Ishikawa (cell line): ENCODE measurements around the gene DHRS1.

Experiments
- CEBPB ChIP-seq: IDR thresholded peaks from 2 replicates; pipeline ENCODE4 v1.6.1; 2012
- CREB1 ChIP-seq: IDR thresholded peaks from 2 replicates; pipeline ENCODE4 v1.6.1; 2012; ENCODE audit warnings: low read depth
- EGR1 ChIP-seq: IDR thresholded peaks from 2 replicates; pipeline ENCODE4 v1.6.1; 2012
- EP300 ChIP-seq: IDR thresholded peaks from 2 replicates; pipeline ENCODE4 v1.6.1; 2012; ENCODE audit warnings: borderline replicate concordance
- FOXM1 ChIP-seq: IDR thresholded peaks from 2 replicates; pipeline ENCODE4 v1.6.1; 2012; ENCODE audit warnings: low read depth, borderline replicate concordance
- NFIC ChIP-seq: IDR thresholded peaks from 2 replicates; pipeline ENCODE4 v1.6.1; 2012
- RAD21 ChIP-seq: IDR thresholded peaks from 2 replicates; pipeline ENCODE4 v1.6.1; 2012; ENCODE audit warnings: low read depth
- TAF1 ChIP-seq: IDR thresholded peaks from 2 replicates; pipeline ENCODE4 v1.6.1; 2012; ENCODE audit warnings: low read depth, mild to moderate bottlenecking
- TEAD4 ChIP-seq: IDR thresholded peaks from 2 replicates; pipeline ENCODE4 v1.6.1; 2012
- YY1 ChIP-seq: IDR thresholded peaks from 2 replicates; pipeline ENCODE4 v1.6.1; 2012; ENCODE audit warnings: low read depth
- ZBTB7A ChIP-seq: IDR thresholded peaks from 2 replicates; pipeline ENCODE4 v1.6.1; 2012; ENCODE audit warnings: low read depth
- TF ChIP-seq, protein P1 (sequence below): IDR thresholded peaks from 2 replicates; pipeline ENCODE4 v1.6.1; 2012
- TF ChIP-seq, protein P2 (sequence below): IDR thresholded peaks from 2 replicates; pipeline ENCODE4 v1.6.1; 2012

Gene DHRS1

DNA sequence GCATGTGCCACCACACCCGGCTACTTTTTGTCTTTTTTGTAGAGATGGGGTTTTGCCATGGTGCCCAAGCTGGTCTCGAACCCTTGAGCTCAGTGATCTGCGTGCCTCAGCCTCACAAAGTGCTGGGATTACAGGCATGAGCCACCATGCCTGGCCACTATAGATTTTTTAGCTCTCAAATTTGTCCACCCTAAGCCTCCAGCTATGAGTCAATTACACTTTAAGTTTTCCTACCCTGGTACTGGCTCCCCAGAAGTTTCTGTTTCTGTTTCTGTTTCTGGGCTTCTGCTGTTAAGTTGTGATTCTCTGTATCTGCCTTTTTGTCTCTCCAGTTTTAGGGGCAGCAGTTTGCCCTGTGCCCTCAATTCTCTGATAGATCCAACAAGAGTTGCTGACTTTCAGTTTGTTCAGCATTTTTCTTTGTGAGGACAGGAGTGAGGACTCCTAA, 52.8 kb downstream of the DHRS1 start:
- TF ChIP-seq YY1: no peak
- TF ChIP-seq FOXM1: no peak
- TF ChIP-seq, protein P1, sequence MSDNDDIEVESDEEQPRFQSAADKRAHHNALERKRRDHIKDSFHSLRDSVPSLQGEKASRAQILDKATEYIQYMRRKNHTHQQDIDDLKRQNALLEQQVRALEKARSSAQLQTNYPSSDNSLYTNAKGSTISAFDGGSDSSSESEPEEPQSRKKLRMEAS: no peak
- no peak for TF ChIP-seq CREB1
- no peak for TF ChIP-seq NFIC
- TF ChIP-seq CEBPB: no peak
- no peak for TF ChIP-seq TAF1
- no peak for TF ChIP-seq EGR1
- TF ChIP-seq, protein P2, sequence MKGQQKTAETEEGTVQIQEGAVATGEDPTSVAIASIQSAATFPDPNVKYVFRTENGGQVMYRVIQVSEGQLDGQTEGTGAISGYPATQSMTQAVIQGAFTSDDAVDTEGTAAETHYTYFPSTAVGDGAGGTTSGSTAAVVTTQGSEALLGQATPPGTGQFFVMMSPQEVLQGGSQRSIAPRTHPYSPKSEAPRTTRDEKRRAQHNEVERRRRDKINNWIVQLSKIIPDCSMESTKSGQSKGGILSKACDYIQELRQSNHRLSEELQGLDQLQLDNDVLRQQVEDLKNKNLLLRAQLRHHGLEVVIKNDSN: no peak
- no peak for TF ChIP-seq RAD21

DNA sequence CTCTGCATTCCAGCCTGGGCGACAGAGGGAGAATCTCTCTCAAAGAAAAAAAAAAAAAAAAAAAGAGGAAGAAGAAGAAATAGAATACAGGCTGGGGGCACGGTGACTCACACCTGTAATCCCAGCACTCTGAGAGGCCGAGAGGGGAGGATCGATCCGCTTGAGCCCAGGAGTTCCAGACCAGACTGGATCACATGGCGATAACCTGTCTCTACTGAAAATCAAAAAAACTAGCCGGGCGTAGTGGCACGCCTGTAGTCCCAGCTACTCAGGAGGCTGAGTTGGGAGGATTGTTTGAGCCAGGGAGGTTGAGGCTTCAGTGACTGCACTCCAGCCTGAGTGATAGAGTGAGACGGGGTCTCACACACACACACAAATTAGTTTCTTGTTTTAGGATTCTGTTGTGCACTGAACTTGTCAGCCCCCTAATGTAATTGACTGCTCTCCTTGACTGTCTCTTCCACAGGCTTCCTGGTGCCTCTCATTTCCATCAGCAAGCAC, 56.2 kb downstream of the DHRS1 start:
- 0 out of 2 replicates have a peak, but pooled peaks have one; percentile 14 for TF ChIP-seq TEAD4
- TF ChIP-seq, protein P2: no peak

DNA sequence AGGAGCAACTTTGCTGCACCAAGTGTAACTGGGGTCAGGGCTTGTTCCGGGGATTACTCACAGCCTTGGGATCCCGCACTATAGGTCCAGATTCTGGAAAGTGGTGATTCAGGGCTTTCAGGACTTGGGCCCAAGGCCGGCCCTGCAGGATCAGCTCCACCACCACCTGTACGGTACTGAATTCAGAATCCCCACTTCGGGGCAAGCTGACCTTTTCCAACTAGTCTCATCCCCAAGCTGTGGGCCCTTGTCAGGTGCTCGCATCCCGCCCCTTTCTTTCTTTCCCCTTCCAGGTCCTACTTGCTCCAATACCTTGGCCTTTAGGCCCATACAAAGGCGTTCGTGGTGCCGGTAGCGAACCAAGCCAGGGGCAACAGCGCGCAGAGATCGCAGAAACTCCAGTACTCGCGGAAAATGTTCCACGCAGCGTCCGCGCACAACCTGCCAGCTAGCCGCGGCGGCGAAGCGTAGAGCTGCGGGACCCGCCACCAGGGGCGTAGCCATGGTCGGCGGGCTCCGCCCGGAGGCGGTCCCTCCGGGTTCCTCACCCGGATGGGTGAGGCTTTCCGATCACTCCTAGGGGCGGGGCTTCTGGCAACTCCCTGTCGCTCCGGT, 57.6 kb downstream of the DHRS1 start:
- TF ChIP-seq, protein P1: no peak
- no peak for TF ChIP-seq NFIC
- TF ChIP-seq EP300: no peak
- TF ChIP-seq YY1: 0 out of 2 replicates have a peak, but pooled peaks have one; percentile 27
- TF ChIP-seq ZBTB7A: no peak
- 0 out of 2 replicates have a peak, but pooled peaks have one; percentile 21 for TF ChIP-seq EGR1
